Measurements from ENCODE around the gene UBE2V1.

UBE2V1 gene

GRCh38 chr20:50043573-50044352, 69.2 kb downstream of the UBE2V1 start:
- no peak for DNase-seq (ENCODE audit: low spot score)

- no peak for DNase-seq (ENCODE audit: low spot score)
Observed at GRCh38 chr20:50042370-50043313, 70.3 kb downstream of the UBE2V1 start.

GRCh38 chr20:50041246-50041873, 71.6 kb downstream of the UBE2V1 start:
- DNase-seq (ENCODE audit: low spot score): no peak

- no peak for DNase-seq (ENCODE audit: low spot score)
Observed at GRCh38 chr20:50040432-50041245, 72.3 kb downstream of the UBE2V1 start.

DNA sequence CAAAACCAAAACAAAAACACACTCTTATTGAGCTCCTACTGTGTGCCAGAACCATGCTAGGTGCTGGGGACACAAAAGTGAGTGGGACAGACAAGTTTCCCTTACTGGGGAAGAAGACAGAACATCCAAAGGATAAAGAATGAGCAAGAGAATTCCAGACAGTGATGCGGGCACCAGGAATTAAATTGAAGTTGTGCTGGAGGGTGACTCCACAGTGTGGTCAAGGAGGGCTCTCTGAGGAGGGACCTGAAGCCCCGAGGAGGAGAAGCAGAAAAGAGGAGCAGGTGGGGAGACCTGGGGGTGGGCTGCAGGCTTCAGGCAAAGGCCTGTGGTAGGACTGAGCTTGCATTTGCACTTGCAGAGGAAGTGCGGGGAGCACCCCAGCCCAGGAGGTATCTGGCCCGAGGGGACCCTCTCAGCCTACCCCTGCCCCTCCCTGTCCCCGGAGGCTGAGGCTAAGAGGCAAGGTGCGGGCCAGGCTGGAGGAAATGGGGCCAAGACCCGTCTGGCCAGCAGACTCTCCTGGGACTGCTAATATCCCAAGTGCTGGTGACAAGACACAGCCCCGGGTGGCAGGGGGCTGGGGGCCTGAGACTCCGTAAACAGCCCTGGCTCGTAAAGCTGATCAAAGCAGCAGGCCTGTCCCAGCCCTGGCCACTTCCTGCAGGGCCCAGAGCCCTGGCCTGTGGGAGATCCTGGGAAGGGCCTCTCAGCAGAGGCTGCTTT, 73.1 kb downstream of the UBE2V1 start:
- DNase-seq (ENCODE audit: low spot score): no peak

DNA sequence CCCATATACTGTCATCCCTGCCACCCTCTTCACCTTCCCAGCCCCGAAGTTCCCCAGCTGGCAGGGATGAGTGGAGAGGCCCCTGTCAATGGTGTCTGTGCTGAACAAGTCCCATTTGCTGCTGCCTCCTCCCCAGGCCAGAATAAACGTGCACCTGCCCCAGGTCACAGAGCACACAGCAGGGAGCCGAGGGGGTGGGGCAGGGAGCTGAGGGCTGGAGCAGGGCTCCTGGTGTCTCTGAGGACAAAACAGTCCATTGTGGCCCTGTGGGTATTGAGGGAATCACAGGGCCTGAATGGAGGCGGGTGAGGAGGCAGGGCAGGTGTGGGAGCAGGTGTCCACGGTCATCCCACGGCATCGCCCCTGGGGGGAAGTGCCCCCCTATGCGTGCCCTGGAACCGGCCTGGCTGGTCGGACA, 74.4 kb downstream of the UBE2V1 start:
- no peak for DNase-seq (ENCODE audit: low spot score)

DNA sequence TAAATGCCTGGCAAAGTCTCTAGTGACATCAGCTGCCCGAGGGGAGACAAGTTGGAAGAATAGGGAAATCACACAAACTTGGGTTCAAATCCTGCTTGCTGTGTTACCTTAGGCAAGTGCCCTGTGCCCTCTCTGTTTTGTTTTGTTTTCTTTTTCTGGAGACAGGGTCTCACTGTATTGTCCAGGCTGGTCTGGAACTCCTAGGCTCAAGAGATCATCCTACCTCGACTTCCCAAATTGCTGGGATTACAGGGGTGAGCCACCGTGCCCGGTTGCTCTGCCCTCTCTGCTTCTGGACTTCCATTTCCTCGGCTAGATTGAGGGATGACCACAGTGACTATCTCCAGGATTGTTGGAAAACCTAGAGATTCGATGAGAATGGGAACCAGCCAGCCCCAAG, 74.8 kb downstream of the UBE2V1 start:
- no peak for DNase-seq (ENCODE audit: low spot score)

DNA sequence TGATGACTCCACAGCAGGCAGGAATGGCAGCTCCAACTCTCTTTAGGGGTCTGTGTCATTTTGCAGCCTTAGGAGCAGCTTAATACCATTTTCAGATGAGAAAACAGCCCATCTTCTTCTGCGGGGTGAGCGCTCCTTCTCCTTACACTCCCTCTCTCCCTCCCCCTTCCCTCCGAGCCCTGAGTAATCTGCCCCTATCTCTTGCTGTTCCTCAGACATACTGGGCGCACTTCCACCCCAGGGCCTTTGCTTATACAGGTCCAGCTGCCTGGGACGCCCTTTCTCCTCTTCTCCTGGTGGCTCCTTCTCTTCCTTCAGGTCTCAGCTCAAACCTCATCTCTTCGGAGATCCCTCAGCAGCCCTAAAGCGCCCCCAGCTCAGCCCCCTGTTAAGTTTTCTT, 75.4 kb downstream of the UBE2V1 start:
- DNase-seq (ENCODE audit: low spot score): no peak

GRCh38 chr20:50037123-50037522, 75.8 kb downstream of the UBE2V1 start:
- DNase-seq (ENCODE audit: low spot score): no peak

DNA sequence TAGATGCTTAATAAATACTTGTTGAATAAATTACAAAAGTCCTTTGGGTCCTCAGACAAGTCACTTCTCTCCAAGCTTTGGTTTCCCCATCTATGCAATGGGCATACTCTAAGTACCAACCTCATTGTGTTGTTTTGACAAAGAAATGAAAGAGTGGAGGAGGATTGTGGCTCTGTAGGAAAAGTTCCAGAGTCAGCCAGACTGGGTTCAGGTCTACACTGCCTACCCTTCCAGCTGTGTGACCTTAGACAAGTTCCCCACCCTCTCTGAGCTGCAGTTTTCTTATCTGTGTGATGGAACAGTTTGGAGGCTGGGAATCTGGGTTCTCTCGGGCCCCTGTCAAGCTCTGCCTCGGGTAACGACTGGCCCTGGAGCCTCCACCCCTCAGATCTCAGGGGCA, 76.2 kb downstream of the UBE2V1 start:
- DNase-seq (ENCODE audit: low spot score): no peak

- peak; percentile 65 for DNase-seq (ENCODE audit: low spot score)
Observed at GRCh38 chr20:50034567-50035180, 78.3 kb downstream of the UBE2V1 start.

DNA sequence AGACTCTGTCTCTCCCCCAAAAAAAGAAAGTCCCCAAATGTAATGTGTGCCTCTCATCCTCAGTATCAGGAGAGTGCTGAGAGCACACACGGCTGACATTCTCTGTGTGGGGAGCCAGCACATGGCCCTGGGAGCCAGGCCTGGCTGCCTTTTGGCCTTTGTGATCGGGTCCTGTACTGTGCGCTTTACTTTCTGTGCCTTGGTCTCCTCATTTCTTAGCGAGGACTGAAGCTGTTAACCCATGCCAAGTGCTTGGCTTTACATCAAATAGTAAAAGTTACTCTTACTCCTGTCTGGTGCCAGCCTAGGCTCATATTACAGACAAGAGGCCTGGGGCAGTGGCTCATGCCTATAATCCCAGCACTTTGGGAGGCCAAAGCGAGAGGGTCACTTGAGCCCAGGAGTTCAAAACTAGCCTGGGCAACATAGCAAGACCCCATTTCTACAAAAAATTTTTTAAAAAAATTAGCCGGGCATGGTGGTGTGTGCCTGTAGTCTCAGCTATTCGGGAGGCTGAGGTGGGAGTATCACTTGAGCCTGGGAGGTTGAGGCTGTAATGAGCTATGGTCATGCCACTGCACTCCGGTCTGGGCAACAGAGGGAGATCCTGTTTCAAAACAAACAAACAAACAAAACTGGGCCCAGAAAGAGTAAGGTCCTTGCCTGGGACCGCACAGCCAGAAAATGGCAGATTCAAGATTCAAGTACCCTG, 79.8 kb downstream of the UBE2V1 start:
- DNase-seq (ENCODE audit: low spot score): no peak
